ENCODE data around the gene RAN.

The RAN gene

DNA sequence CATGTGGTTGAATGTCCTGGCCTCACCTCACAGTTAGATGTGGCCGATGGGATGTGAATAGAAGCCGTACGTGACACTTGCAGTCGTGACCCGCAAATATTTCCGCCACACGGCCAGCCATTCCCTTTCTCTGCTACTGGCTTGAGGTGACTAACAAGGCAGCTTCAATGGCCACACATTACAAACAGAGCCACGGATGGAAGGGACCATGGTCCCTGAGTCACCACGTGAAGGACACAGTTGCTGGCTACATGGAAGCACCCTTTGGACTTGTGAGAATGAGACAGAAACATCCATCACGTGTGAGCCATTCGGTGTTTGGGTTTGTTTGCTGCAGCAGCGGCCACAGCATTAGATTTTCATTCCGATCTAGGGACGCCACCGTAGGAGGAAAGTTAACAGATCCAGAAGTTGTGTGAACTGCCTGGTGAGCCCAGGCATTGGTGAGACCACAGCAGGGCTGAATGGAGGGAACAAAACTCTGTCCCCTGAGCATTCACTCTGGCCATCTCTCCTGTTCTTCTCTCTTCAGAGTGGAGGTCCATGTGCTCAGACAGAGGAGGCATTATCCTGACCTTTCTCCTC, 48.3 kb downstream of the RAN start:
- DNase-seq, result peak; percentile 11
- no peak overlapping the region for H2BK15ac ChIP-seq (replicated peaks; ENCODE audit: low read depth)
- H3K9ac ChIP-seq (ENCODE audit: low read length), result no peak overlapping the region
- H3K27me3 ChIP-seq (ENCODE audit: insufficient read depth, low read length, poor library complexity), result no peaks in the 10 kb centered on the region
- no peak overlapping the region for H2BK120ac ChIP-seq (ENCODE audit: low read depth, low read length)
- no peak overlapping the region for H3K4me2 ChIP-seq (ENCODE audit: low read length)
- H3K27ac ChIP-seq (ENCODE audit: low read depth, low read length), result no peak overlapping the region
- no peak overlapping the region for H3K18ac ChIP-seq (ENCODE audit: low read length)
- H3K4me3 ChIP-seq (ENCODE audit: low read length), result no peak overlapping the region
- H4K8ac ChIP-seq (ENCODE audit: low read depth, low read length), result no peak overlapping the region
- H3K79me1 ChIP-seq (ENCODE audit: low read length), result no peaks in the 10 kb centered on the region
- WGBS (ENCODE audit: extremely low coverage, insufficient coverage, low lambda C conversion rate), result no CpG with 5 or more reads among the region's 15 CpGs
- H3K79me2 ChIP-seq (ENCODE audit: control insufficient read depth, insufficient read depth, low read length), result no peaks in the 10 kb centered on the region
- H3K23ac ChIP-seq (ENCODE audit: low read length), result no peak overlapping the region
- H3K4ac ChIP-seq (ENCODE audit: low read depth, low read length), result no peak overlapping the region
- no peak overlapping the region for H2AK5ac ChIP-seq (ENCODE audit: low read length)
- no peaks in the 10 kb centered on the region for H3K36me3 ChIP-seq (ENCODE audit: control insufficient read depth, insufficient read depth, low read length)
- no peaks in the 10 kb centered on the region for H3K4me1 ChIP-seq (ENCODE audit: control insufficient read depth, low read depth, low read length)
- no peak overlapping the region for H3K56ac ChIP-seq (ENCODE audit: low read length)
- H4K5ac ChIP-seq (ENCODE audit: low read length), result no peak overlapping the region
- H2BK5ac ChIP-seq (ENCODE audit: low read length), result no peak overlapping the region

- no peak overlapping the region for H2AK5ac ChIP-seq (ENCODE audit: low read length)
- H3K4me1 ChIP-seq (ENCODE audit: control insufficient read depth, low read depth, low read length), result no peaks in the 10 kb centered on the region
- no peak overlapping the region for H3K9ac ChIP-seq (ENCODE audit: low read length)
- H3K79me2 ChIP-seq (ENCODE audit: control insufficient read depth, insufficient read depth, low read length), result no peaks in the 10 kb centered on the region
- no peak overlapping the region for H3K18ac ChIP-seq (ENCODE audit: low read length)
- H3K4me2 ChIP-seq (ENCODE audit: low read length), result no peak overlapping the region
- WGBS (ENCODE audit: extremely low coverage, insufficient coverage, low lambda C conversion rate), result no CpG with 5 or more reads among the region's 8 CpGs
- no peaks in the 10 kb centered on the region for H3K36me3 ChIP-seq (ENCODE audit: control insufficient read depth, insufficient read depth, low read length)
- H4K5ac ChIP-seq (ENCODE audit: low read length), result no peak overlapping the region
- H3K4ac ChIP-seq (ENCODE audit: low read depth, low read length), result no peak overlapping the region
- H2BK15ac ChIP-seq (replicated peaks; ENCODE audit: low read depth), result no peak overlapping the region
- H3K27me3 ChIP-seq (ENCODE audit: insufficient read depth, low read length, poor library complexity), result no peaks in the 10 kb centered on the region
- H3K4me3 ChIP-seq (ENCODE audit: low read length), result no peak overlapping the region
- H4K8ac ChIP-seq (ENCODE audit: low read depth, low read length), result no peak overlapping the region
- H3K79me1 ChIP-seq (ENCODE audit: low read length), result no peaks in the 10 kb centered on the region
- no peak overlapping the region for H3K23ac ChIP-seq (ENCODE audit: low read length)
- no peak overlapping the region for H3K27ac ChIP-seq (ENCODE audit: low read depth, low read length)
- no peak overlapping the region for H2BK5ac ChIP-seq (ENCODE audit: low read length)
- H3K56ac ChIP-seq (ENCODE audit: low read length), result no peak overlapping the region
- no peak for DNase-seq
- no peak overlapping the region for H2BK120ac ChIP-seq (ENCODE audit: low read depth, low read length)
Observed at GRCh38 chr12:130920723-130921381, 49.0 kb downstream of the RAN start.

DNA sequence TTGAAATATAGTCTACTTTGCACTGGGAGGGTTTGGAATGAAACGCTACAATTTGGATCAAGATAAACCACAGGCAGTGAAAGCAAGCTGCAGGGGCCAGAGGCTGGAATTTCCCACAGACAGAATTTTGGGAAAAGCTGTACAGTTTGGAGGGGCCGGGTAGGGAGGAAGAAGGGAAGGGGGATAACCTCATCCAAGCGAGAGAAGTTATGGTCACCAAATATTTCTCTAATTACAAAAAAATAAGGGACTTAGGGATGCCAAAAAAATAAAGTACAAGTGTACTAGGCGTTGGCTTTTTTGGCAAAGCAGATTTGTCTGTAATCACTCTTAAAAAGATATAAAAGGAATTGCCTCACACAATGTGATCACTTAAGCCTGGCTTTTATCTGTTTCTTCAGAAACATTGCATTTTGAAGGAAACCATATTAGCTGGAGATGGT, 50.7 kb downstream of the RAN start:
- H3K79me1 ChIP-seq (ENCODE audit: low read length), result no peaks in the 10 kb centered on the region
- H3K9ac ChIP-seq (ENCODE audit: low read length), result no peak overlapping the region
- H3K36me3 ChIP-seq (ENCODE audit: control insufficient read depth, insufficient read depth, low read length), result no peaks in the 10 kb centered on the region
- no peak overlapping the region for H2BK120ac ChIP-seq (ENCODE audit: low read depth, low read length)
- H3K23ac ChIP-seq (ENCODE audit: low read length), result no peak overlapping the region
- no peak overlapping the region for H3K56ac ChIP-seq (ENCODE audit: low read length)
- no peak overlapping the region for H3K4ac ChIP-seq (ENCODE audit: low read depth, low read length)
- H3K4me2 ChIP-seq (ENCODE audit: low read length), result no peak overlapping the region
- WGBS (ENCODE audit: extremely low coverage, insufficient coverage, low lambda C conversion rate), result no CpG with 5 or more reads among the region's 4 CpGs
- H3K27ac ChIP-seq (ENCODE audit: low read depth, low read length), result no peak overlapping the region
- no peaks in the 10 kb centered on the region for H3K27me3 ChIP-seq (ENCODE audit: insufficient read depth, low read length, poor library complexity)
- H3K18ac ChIP-seq (ENCODE audit: low read length), result no peak overlapping the region
- no peak overlapping the region for H4K5ac ChIP-seq (ENCODE audit: low read length)
- no peak for DNase-seq
- H2BK15ac ChIP-seq (replicated peaks; ENCODE audit: low read depth), result no peak overlapping the region
- H2BK5ac ChIP-seq (ENCODE audit: low read length), result no peak overlapping the region
- no peak overlapping the region for H3K4me3 ChIP-seq (ENCODE audit: low read length)
- H3K79me2 ChIP-seq (ENCODE audit: control insufficient read depth, insufficient read depth, low read length), result no peaks in the 10 kb centered on the region
- H2AK5ac ChIP-seq (ENCODE audit: low read length), result no peak overlapping the region
- no peaks in the 10 kb centered on the region for H3K4me1 ChIP-seq (ENCODE audit: control insufficient read depth, low read depth, low read length)
- no peak overlapping the region for H4K8ac ChIP-seq (ENCODE audit: low read depth, low read length)

DNA sequence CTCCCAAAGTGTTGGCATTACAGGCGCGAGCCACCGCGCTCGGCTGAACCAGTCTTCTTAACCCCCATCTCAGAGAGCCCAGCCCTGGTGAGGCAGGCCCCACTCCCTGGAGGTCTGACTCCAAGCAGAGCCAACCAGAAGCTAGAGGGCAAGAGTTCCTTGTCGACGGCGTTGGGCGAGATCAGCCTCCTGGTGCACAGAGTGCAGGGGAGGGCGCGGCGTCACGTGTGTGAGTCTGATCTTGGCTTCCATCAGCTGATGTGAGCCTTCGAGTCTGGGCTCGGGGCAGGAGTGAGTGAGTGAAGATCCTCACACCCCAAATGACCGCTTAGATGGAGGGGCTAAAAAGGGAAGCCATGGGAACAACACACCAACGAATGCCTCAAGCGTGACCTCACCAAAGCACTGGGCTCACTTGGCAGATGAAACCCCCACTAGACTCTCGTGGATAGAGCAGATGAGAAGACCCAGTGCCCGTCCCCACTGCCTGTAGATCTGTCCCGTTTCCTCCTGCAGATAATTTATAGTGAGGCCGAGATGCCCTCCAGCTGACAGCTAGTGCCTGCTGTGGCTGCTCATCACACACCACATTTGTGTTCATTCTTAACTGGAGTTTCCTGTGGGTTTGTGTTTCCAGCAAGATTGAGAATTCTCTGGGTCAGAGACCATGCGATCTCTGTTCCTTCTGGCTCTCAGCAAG, 53.2 kb downstream of the RAN start:
- no peak overlapping the region for H3K56ac ChIP-seq (ENCODE audit: low read length)
- H2BK15ac ChIP-seq (replicated peaks; ENCODE audit: low read depth), result no peak overlapping the region
- no peak overlapping the region for H3K23ac ChIP-seq (ENCODE audit: low read length)
- no peak overlapping the region for H3K9ac ChIP-seq (ENCODE audit: low read length)
- no peaks in the 10 kb centered on the region for H3K36me3 ChIP-seq (ENCODE audit: control insufficient read depth, insufficient read depth, low read length)
- no peaks in the 10 kb centered on the region for H3K79me2 ChIP-seq (ENCODE audit: control insufficient read depth, insufficient read depth, low read length)
- no CpG with 5 or more reads among the region's 23 CpGs for WGBS (ENCODE audit: extremely low coverage, insufficient coverage, low lambda C conversion rate)
- no peaks in the 10 kb centered on the region for H3K4me1 ChIP-seq (ENCODE audit: control insufficient read depth, low read depth, low read length)
- H2AK5ac ChIP-seq (ENCODE audit: low read length), result no peak overlapping the region
- no peak overlapping the region for H3K4me3 ChIP-seq (ENCODE audit: low read length)
- no peak overlapping the region for H2BK120ac ChIP-seq (ENCODE audit: low read depth, low read length)
- no peaks in the 10 kb centered on the region for H3K79me1 ChIP-seq (ENCODE audit: low read length)
- no peak overlapping the region for H4K8ac ChIP-seq (ENCODE audit: low read depth, low read length)
- no peak overlapping the region for H3K4ac ChIP-seq (ENCODE audit: low read depth, low read length)
- H3K27ac ChIP-seq (ENCODE audit: low read depth, low read length), result no peak overlapping the region
- no peak overlapping the region for H3K18ac ChIP-seq (ENCODE audit: low read length)
- H3K4me2 ChIP-seq (ENCODE audit: low read length), result no peak overlapping the region
- H2BK5ac ChIP-seq (ENCODE audit: low read length), result no peak overlapping the region
- H4K5ac ChIP-seq (ENCODE audit: low read length), result no peak overlapping the region
- no peak for DNase-seq
- no peaks in the 10 kb centered on the region for H3K27me3 ChIP-seq (ENCODE audit: insufficient read depth, low read length, poor library complexity)

DNA sequence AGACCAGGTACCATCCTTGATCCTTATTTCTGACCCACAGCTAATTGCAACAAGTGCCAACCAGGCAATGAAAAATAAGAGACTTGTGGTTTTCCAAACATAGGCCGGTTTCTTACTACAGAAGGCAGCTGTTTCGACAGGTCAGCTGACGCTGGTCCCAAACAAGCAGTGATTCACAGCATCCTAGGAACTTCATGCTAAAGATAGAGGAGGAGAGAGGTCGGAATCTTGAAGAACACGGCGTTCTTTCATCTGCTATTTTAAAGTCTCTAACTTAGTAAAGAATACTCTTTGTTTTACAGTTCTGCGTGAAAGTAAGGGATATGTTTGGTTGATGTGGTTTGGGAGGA, 53.8 kb downstream of the RAN start:
- Histone ChIP-seq H3K56ac (ENCODE audit: low read length) (no peak overlapping the region), H3K23ac (ENCODE audit: low read length) (no peak overlapping the region), H3K27me3 (ENCODE audit: insufficient read depth, low read length, poor library complexity) (no peaks in the 10 kb centered on the region), H3K79me2 (ENCODE audit: control insufficient read depth, insufficient read depth, low read length) (no peaks in the 10 kb centered on the region), H3K4me1 (ENCODE audit: control insufficient read depth, low read depth, low read length) (no peaks in the 10 kb centered on the region), H3K36me3 (ENCODE audit: control insufficient read depth, insufficient read depth, low read length) (no peaks in the 10 kb centered on the region), H4K8ac (ENCODE audit: low read depth, low read length) (no peak overlapping the region), H2BK5ac (ENCODE audit: low read length) (no peak overlapping the region), H3K4ac (ENCODE audit: low read depth, low read length) (no peak overlapping the region), H2BK15ac (replicated peaks; ENCODE audit: low read depth) (no peak overlapping the region), H3K27ac (ENCODE audit: low read depth, low read length) (no peak overlapping the region), H3K4me3 (ENCODE audit: low read length) (no peak overlapping the region), H2BK120ac (ENCODE audit: low read depth, low read length) (no peak overlapping the region), H3K79me1 (ENCODE audit: low read length) (no peaks in the 10 kb centered on the region), H3K4me2 (ENCODE audit: low read length) (no peak overlapping the region), H3K9ac (ENCODE audit: low read length) (no peak overlapping the region), H4K5ac (ENCODE audit: low read length) (no peak overlapping the region), H2AK5ac (ENCODE audit: low read length) (no peak overlapping the region), H3K18ac (ENCODE audit: low read length) (no peak overlapping the region)
- WGBS (ENCODE audit: extremely low coverage, insufficient coverage, low lambda C conversion rate), result no CpG with 5 or more reads among the region's 7 CpGs
- DNase-seq, result no peak

Measured in mesendoderm (in vitro differentiated cells).